Heart left ventricle (tissue), 16 donors: ENCODE data around the gene C10orf53. TPM values are rescaled to one million over a fixed set of nuclear protein-coding genes. Genes with fewer than 3 reads are reported as not detected.

ENCODE experiments used
- ATAC-seq, 4 donors: fragments of 200-7000 bp; cut with Tn5 transposase; one replicate each; pipeline ENCODE4 v1.9.1; 2020 to 2022; ENCODE audit warnings: moderate library complexity in 4 of 4, mild to moderate bottlenecking in 3 of 4, moderate number of reproducible peaks in 1 of 4
- DNase-seq, 5 donors: peaks; one replicate each; pipeline ENCODE4 v3.0.0-alpha.2; 2020
- H3K27ac ChIP-seq, 12 donors: fragments of 200-600 bp; sonication (generic) in 4 of 12; one replicate each; pipeline versions ENCODE4 v1.5.0 to v1.8.0; 2016 to 2022; ENCODE audit warnings: mild to moderate bottlenecking in 2 of 12
- H3K27me3 ChIP-seq, 9 donors: fragments of 200-600 bp; sonication (generic) in 2 of 9; one replicate each; pipeline versions ENCODE4 v1.5.1 to v1.8.0; 2016 to 2022; ENCODE audit warnings: mild to moderate bottlenecking in 3 of 9
- H3K36me3 ChIP-seq, 9 donors: fragments of 200-600 bp; sonication (generic) in 2 of 9; one replicate each; pipeline versions ENCODE4 v1.5.0 to v1.8.0; 2018 to 2022; ENCODE audit warnings: mild to moderate bottlenecking in 2 of 9
- H3K4me1 ChIP-seq, 12 donors: fragments of 200-600 bp; sonication (generic) in 4 of 12; one replicate each; pipeline versions ENCODE4 v1.5.0 to v1.8.0; 2016 to 2022; ENCODE audit warnings: mild to moderate bottlenecking in 3 of 12
- H3K4me3 ChIP-seq, 12 donors: fragments of 200-600 bp; sonication (generic) in 4 of 12; one replicate each; pipeline versions ENCODE4 v1.5.0 to v1.8.0; 2017 to 2022; ENCODE audit warnings: mild to moderate bottlenecking in 9 of 12, moderate library complexity in 4 of 12
- H3K9me3 ChIP-seq, 12 donors: fragments of 200-600 bp; sonication (generic) in 4 of 12; one replicate each; pipeline versions ENCODE4 v1.5.0 to v1.8.0; 2016 to 2022; ENCODE audit warnings: mild to moderate bottlenecking in 1 of 12
- POLR2A ChIP-seq, 2 donors: fragments of 450-650 bp; IDR thresholded peaks; one replicate each; pipeline ENCODE4 v1.6.1; 2017; ENCODE audit warnings: antibody characterized with exemption in 2 of 2, mild to moderate bottlenecking in 2 of 2, moderate library complexity in 2 of 2
- WGBS, 4 donors: extraction: QIAGEN DNeasy Blood & Tissue Kit in 2 of 4; methylation state at CpG; one replicate each; pipeline versions ENCODE4 v1.1.5 to v1.1.7; 2013 to 2018; 5-methylcytosine and 5-hydroxymethylcytosine counted together
- intact Hi-C, 10 donors: fragments of 100-400 bp; cut with DNase I; formaldehyde crosslinking; loops; one replicate each; pipeline versions ENCODE4 v1.11.1 to v1.14.2; 2022
- polyA plus RNA-seq, 2 donors: library from polyadenylated mRNA; stranded (reverse); fragments of 200-250 nt; gene quantifications; one replicate each; pipeline ENCODE4 v1.2.3, GENCODE V29; 2013
- total RNA-seq, 9 donors: library from RNA; depleted of rRNA in 2 of 9; stranded (reverse); fragments of >200 nt in 2 of 9; fragmentation: NEBNext Ultra II Directional in 3 of 9; extraction: Animal tissue kit (Norgen Biotek cat#: 25700) in 3 of 9; gene quantifications; one replicate each; pipeline versions ENCODE4 v1.1.0 to v1.2.4, GENCODE V29; 2016 to 2023
- TF ChIP-seq, protein P1 (sequence below), 12 donors: fragments of 200-600 bp; sonication (generic) in 4 of 12; IDR thresholded peaks; one replicate each; pipeline versions ENCODE4 v1.5.0 to v1.8.0; 2018 to 2022; ENCODE audit warnings: antibody characterized with exemption in 12 of 12, mild to moderate bottlenecking in 5 of 12
- donor health status: ischemic (EF 13 %, LVEDD 7.1; RV severe dilation, severe dysfunction).
- donor health status: healthy with polysubstance abuse.
- donor health status: DM: no; HTN: yes; CAD: no.
- donor health status: DM: no; HTN: no; CAD: no.
- donor health status: ischemic (EF 25% LVEDD 6.9; RV normal size, moderate dysfunction).
- donor health status: ischemic (EF 25% LVEDD 5.7; RV mildly dilated, moderate dysfunction).
- donor health status: healthy.
- donor health status: DM: yes; HTN: yes; CAD: no.
- donor health status: ischemic (EF 35%, LVEDD 5.7; RV mildly dilated, moderate dysfunction).
- donor health status: nonischemic (EF 11% LVEDD 7.7; RV severe dilation, severe dysfunction).
- donor health status: DM: yes; HTN: yes; CAD: no.
- donor health status: PGD.
- donor health status: ischemic (EF 29% LVEDD 5.4; RV normal size, mild dysfunction).
- donor health status: nonischemic (EF 23%, LVEDD 6.1; RV moderate dilation, normal function).

Gene C10orf53
- total and polyA plus RNA-seq, 11 donors, result not detected

GRCh38 chr10:49666054-49666615, 13.3 kb upstream of the C10orf53 start:
- no peak for TF ChIP-seq POLR2A (IDR thresholded peaks at IDR 0.05)
- TF ChIP-seq, protein P1, sequence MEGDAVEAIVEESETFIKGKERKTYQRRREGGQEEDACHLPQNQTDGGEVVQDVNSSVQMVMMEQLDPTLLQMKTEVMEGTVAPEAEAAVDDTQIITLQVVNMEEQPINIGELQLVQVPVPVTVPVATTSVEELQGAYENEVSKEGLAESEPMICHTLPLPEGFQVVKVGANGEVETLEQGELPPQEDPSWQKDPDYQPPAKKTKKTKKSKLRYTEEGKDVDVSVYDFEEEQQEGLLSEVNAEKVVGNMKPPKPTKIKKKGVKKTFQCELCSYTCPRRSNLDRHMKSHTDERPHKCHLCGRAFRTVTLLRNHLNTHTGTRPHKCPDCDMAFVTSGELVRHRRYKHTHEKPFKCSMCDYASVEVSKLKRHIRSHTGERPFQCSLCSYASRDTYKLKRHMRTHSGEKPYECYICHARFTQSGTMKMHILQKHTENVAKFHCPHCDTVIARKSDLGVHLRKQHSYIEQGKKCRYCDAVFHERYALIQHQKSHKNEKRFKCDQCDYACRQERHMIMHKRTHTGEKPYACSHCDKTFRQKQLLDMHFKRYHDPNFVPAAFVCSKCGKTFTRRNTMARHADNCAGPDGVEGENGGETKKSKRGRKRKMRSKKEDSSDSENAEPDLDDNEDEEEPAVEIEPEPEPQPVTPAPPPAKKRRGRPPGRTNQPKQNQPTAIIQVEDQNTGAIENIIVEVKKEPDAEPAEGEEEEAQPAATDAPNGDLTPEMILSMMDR (IDR thresholded peaks at IDR 0.05), result no peak
- WGBS, 4 donors, result 41 to 69% (median 50%) methylated on average over 2 of the region's 2 CpGs

GRCh38 chr10:49666685-49667084, 12.8 kb upstream of the C10orf53 start:
- Histone ChIP-seq H3K27me3 (peaks cover 0 to 20% (median 0%) of the 10 kb centered on the region in 9 donors), H3K4me1 (no peaks in the 10 kb centered on the region), H3K9me3 (peaks cover 0 to 6% (median 0%) of the 10 kb centered on the region in 12 donors), H3K27ac (no peak overlapping the region), H3K36me3 (no peaks in the 10 kb centered on the region), H3K4me3 (no peak overlapping the region)
- ATAC-seq (no peak), DNase-seq (no peak)
- intact Hi-C loops, result no loop called here
- 80 to 89% (median 85%) methylated on average over 5 of the region's 5 CpGs for WGBS, 4 donors
- TF ChIP-seq, protein P1 (IDR thresholded peaks at IDR 0.05), result no peak
- no peak for TF ChIP-seq POLR2A (IDR thresholded peaks at IDR 0.05)

More at GRCh38 chr10:49666054-49666615, 13.3 kb upstream of the C10orf53 start:
- Histone ChIP-seq H3K36me3 (no peaks in the 10 kb centered on the region), H3K4me3 (no peak overlapping the region), H3K27ac (no peak overlapping the region), H3K27me3 (peaks cover 0 to 16% (median 0%) of the 10 kb centered on the region in 9 donors), H3K4me1 (no peaks in the 10 kb centered on the region), H3K9me3 (peaks cover 0 to 4% (median 0%) of the 10 kb centered on the region in 12 donors)
- ATAC-seq (no peak), DNase-seq (no peak)
- intact Hi-C loops, result no loop called here

DNA sequence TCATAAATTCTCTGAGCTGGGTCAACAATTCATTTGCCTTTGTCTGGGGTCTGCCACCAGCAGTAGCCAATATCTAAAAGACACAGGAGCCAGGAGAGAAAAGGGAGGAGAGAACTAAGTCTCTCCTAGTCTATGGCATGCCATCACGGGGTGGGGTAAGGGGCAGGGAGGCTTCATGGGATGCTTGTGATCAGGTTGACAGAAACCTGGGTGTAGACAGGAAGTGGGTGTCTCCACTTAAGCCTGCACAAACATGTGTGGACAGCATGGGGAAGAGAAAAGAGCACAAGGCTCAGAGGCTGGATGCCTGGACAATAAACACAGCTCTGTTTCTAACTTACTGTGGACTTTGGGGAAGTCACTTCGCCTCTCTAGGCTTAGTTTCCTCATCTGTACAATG, 11.5 kb upstream of the C10orf53 start:
- H3K9me3 ChIP-seq, result peaks cover 0 to 6% (median 0%) of the 10 kb centered on the region in 12 donors
- ATAC-seq, result no peak
- no peak overlapping the region for H3K4me3 ChIP-seq
- 55 to 71% (median 63%) methylated on average over 2 of the region's 2 CpGs for WGBS, 4 donors
- peaks cover 0 to 21% (median 2%) of the 10 kb centered on the region in 9 donors for H3K27me3 ChIP-seq
- DNase-seq, result no peak
- intact Hi-C loops, result no loop called here
- H3K4me1 ChIP-seq, result no peaks in the 10 kb centered on the region
- H3K27ac ChIP-seq, result no peak overlapping the region
- H3K36me3 ChIP-seq, result no peaks in the 10 kb centered on the region
- TF ChIP-seq, protein P1 (IDR thresholded peaks at IDR 0.05), result no peak
- TF ChIP-seq POLR2A (IDR thresholded peaks at IDR 0.05), result no peak

DNA sequence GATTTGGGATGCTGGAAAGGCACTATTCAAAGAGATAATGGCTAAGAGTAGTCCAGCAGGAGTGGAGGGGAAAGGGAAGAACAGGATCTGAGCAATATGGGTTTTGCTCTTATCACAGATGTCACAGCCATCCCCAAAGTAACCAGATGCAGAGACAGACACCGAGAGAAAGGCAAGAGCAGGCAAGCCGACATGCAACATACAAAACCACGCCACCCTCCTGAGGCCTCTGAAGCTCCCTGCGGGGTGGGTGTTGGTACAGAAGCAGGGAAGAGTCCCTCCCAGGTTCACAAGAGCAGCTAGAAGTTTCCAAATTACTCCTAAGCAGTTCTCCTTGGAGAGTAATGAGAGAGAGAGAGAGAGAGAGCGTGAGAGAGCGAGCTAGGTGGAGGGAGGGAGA, 10.8 kb upstream of the C10orf53 start:
- H3K27ac ChIP-seq, result no peak overlapping the region
- no peaks in the 10 kb centered on the region for H3K4me1 ChIP-seq
- intact Hi-C loops, result no loop called here
- H3K36me3 ChIP-seq, result no peaks in the 10 kb centered on the region
- DNase-seq (no peak), ATAC-seq (no peak)
- H3K9me3 ChIP-seq, result peaks cover 0 to 6% (median 0%) of the 10 kb centered on the region in 12 donors
- peaks cover 0 to 27% (median 2%) of the 10 kb centered on the region in 9 donors for H3K27me3 ChIP-seq
- H3K4me3 ChIP-seq, result no peak overlapping the region
- WGBS, 4 donors, result 54 to 69% (median 57%) methylated on average over 6 of the region's 6 CpGs
- TF ChIP-seq, protein P1 (IDR thresholded peaks at IDR 0.05), result no peak
- TF ChIP-seq POLR2A (IDR thresholded peaks at IDR 0.05), result no peak
